B cell (primary cell): ENCODE results near the gene CDC34. TPM values are rescaled to one million over a fixed set of nuclear protein-coding genes. Genes with fewer than 3 reads are reported as not detected.

Source experiments
- ATAC-seq: fragments of 200-7000 bp; cut with Tn5 transposase; one replicate; pipeline ENCODE4 v1.10.0; 2021; ENCODE audit warnings: low read depth, mild to moderate bottlenecking, moderate number of reproducible peaks, moderate library complexity
- CTCF ChIA-PET: fragments of 350-600 bp; sonication (Branson Sonifier 250); formaldehyde crosslinking; loops from one replicate; lab custom pipeline; 2021; ENCODE audit warnings: antibody characterized with exemption, inconsistent platforms; lab: Charles Lee
- POLR2A ChIA-PET: fragments of 350-600 bp; sonication (Branson Sonifier 250); formaldehyde crosslinking; loops from one replicate; lab custom pipeline; 2021; ENCODE audit warnings: antibody characterized with exemption; lab: Charles Lee
- DNase-seq: peaks from one replicate; pipeline ENCODE4 v3.0.0; 2013
- H2AFZ ChIP-seq: 2 replicates; pipeline ENCODE4 v1.6.1; 2012; ENCODE audit warnings: mild to moderate bottlenecking, low read depth, low read length; ENCODE audit not compliant: insufficient read depth, poor library complexity, severe bottlenecking
- H3K27ac ChIP-seq, 2 donors: 1 replicate in 1 of 2; 2 replicates in 1 of 2; pipeline ENCODE4 v1.5.1; 2012 to 2013; ENCODE audit warnings: low read length in 2 of 2, mild to moderate bottlenecking in 2 of 2, moderate library complexity in 1 of 2
- H3K27me3 ChIP-seq, 4 experiments: fragments of 200-600 bp in 1 of 4; sonication (generic) in 1 of 4; replicated peaks in 1 of 4; 1 replicate in 2 of 4; 2 replicates in 2 of 4; pipeline versions ENCODE4 v1.6.1 to v1.7.0; 2013 to 2016; ENCODE audit warnings: low read length in 3 of 4, mild to moderate bottlenecking in 2 of 4, mixed read lengths in 1 of 4, moderate library complexity in 1 of 4; ENCODE audit not compliant: insufficient read depth in 4 of 4, control insufficient read depth in 3 of 4; ENCODE audit errors: control extremely low read depth in 1 of 4
- H3K36me3 ChIP-seq, 2 experiments: replicated peaks in 1 of 2; 1 replicate in 1 of 2; 2 replicates in 1 of 2; pipeline versions ENCODE4 v1.6.1 to v1.7.1; 2013; ENCODE audit warnings: low read length in 1 of 2; ENCODE audit not compliant: insufficient read depth in 2 of 2, control insufficient read depth in 1 of 2; ENCODE audit errors: control extremely low read depth in 1 of 2, extremely low read depth in 1 of 2
- H3K4me1 ChIP-seq, 2 donors: fragments of 200-600 bp in 1 of 2; sonication (generic) in 1 of 2; 1 replicate in 1 of 2; 2 replicates in 1 of 2; pipeline versions ENCODE4 v1.5.1 to v1.6.1; 2013 to 2017; ENCODE audit warnings: low read length in 2 of 2; ENCODE audit not compliant: control insufficient read depth in 2 of 2, insufficient read depth in 2 of 2
- H3K4me2 ChIP-seq: replicated peaks from 2 replicates; pipeline ENCODE3; 2012; ENCODE audit warnings: mild to moderate bottlenecking, low read depth, low read length; ENCODE audit not compliant: poor library complexity, severe bottlenecking
- H3K4me3 ChIP-seq, 5 experiments: fragments of 200-600 bp in 1 of 5; sonication (generic) in 1 of 5; 1 replicate in 3 of 5; 2 replicates in 2 of 5; pipeline versions ENCODE4 v1.5.1 to v1.7.0; 2011 to 2016; ENCODE audit warnings: low read length in 4 of 5, mild to moderate bottlenecking in 4 of 5, low read depth in 2 of 5, control low read depth in 1 of 5, moderate library complexity in 1 of 5; ENCODE audit not compliant: insufficient read depth in 1 of 5; ENCODE audit errors: control extremely low read depth in 1 of 5, extremely low read depth in 1 of 5
- H3K79me2 ChIP-seq: fragments of 200-600 bp; sonication (generic); one replicate; pipeline ENCODE4 v1.6.0; 2016; ENCODE audit warnings: low read length; ENCODE audit not compliant: control insufficient read depth, insufficient read depth
- H3K9ac ChIP-seq: fragments of 200-600 bp; sonication (generic); 2 replicates; pipeline ENCODE4 v1.6.1; 2017; ENCODE audit warnings: mild to moderate bottlenecking, low read length, moderate library complexity
- H3K9me3 ChIP-seq, 3 donors: one replicate each; pipeline versions ENCODE4 v1.6.1 to v1.7.1; 2013; ENCODE audit warnings: low read length in 2 of 3; ENCODE audit not compliant: control insufficient read depth in 2 of 3, insufficient read depth in 1 of 3; ENCODE audit errors: control extremely low read depth in 1 of 3
- H4K20me1 ChIP-seq: 2 replicates; pipeline ENCODE4 v1.6.0; 2012; ENCODE audit warnings: mild to moderate bottlenecking, low read length; ENCODE audit not compliant: insufficient read depth, control insufficient read depth, poor library complexity, severe bottlenecking
- H3K27ac Mint-ChIP-seq: one replicate; pipeline ENCODE4 v1.8.0; 2021; ENCODE audit warnings: mixed read lengths
- H3K27me3 Mint-ChIP-seq: one replicate; pipeline ENCODE4 v1.8.0; 2021; ENCODE audit warnings: mixed read lengths
- H3K4me1 Mint-ChIP-seq: one replicate; pipeline ENCODE4 v1.8.0; 2021; ENCODE audit warnings: mixed read lengths
- H3K4me3 Mint-ChIP-seq: one replicate; pipeline ENCODE4 v1.8.0; 2021; ENCODE audit warnings: mixed read lengths
- H3K9me3 Mint-ChIP-seq: one replicate; pipeline ENCODE4 v1.8.0; 2022; ENCODE audit warnings: mixed read lengths; ENCODE audit not compliant: insufficient read depth
- EZH2 ChIP-seq: IDR thresholded peaks from 2 replicates; pipeline ENCODE4 v1.6.1; 2012; ENCODE audit warnings: borderline replicate concordance, low read depth, mild to moderate bottlenecking, moderate library complexity, low read length; ENCODE audit not compliant: insufficient read depth, poor library complexity, severe bottlenecking
- WGBS: methylation state at CpG from one replicate; pipeline ENCODE4 v1.1.5; 2013; ENCODE audit warnings: missing lambda C conversion rate; ENCODE audit not compliant: insufficient coverage; 5-methylcytosine and 5-hydroxymethylcytosine counted together
- intact Hi-C: fragments of 100-400 bp; cut with micrococcal nuclease; formaldehyde crosslinking; loops from one replicate; pipeline ENCODE4 v1.10.0; 2022
- polyA plus RNA-seq: library from polyadenylated mRNA; depleted of rRNA; stranded (reverse); fragments of >200 nt; gene quantifications from 2 replicates; pipeline ENCODE4 v1.2.3, GENCODE V29; 2012
- total RNA-seq, 2 donors: library from RNA; stranded (reverse); fragments of 120-200 nt in 1 of 2; gene quantifications; 1 replicate in 1 of 2; 2 replicates in 1 of 2; pipeline versions ENCODE4 v1.2.3 to v1.2.4, GENCODE V29; 2013 to 2022
- TF ChIP-seq, protein P1 (sequence below): fragments of 200-600 bp; IDR thresholded peaks from one replicate; pipeline ENCODE4 v1.8.0; 2022; ENCODE audit warnings: antibody characterized with exemption, mild to moderate bottlenecking

CDC34 gene
- total and polyA plus RNA-seq, 2 donors (not counting 1 experiment from before 2014, with no cell fraction given), result 26.9 to 28.4 TPM

DNA sequence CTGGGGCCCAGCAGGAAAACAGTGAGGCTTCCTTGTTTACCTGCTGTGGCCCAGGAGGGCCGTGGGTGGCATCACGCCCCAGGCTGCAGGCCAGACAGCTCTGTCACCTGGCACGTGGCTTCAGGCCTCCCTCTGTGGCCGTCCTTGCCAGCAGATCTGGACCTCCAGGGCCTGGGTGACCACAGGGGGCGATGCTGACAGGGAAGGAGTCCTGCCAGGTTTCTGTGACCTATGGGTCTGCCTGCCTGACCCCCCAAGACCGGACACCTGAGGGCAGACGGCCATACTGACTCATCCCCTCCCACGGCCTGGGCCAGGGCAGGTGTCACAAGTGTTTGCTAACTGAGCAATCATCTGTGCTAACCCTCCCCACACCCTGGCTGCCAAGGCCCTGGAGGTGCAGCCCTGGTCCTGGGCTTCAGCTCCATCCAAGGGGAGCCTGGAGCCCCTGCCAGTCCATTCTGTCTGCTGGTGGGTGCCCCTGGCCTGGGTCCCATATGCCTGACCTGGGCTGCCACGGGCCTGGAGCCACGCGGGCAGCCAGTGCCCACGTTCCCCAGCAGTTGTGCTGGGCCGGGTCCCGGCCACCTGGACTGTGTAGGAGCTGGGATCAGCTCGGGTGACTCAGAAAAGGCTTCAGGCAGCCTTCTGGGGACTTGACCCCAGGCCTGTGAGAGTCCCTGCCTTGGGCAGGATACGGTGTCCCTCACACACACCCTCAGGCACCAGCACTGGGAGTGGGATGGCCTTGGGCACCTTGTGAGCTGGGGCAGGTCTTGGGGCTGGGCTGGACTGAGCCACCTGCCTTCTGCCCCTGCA is 3.7 kb downstream of the CDC34 start:
- H3K27ac Mint-ChIP-seq, result no peak overlapping the region
- Histone ChIP-seq H3K27ac (no peak overlapping the region), H2AFZ (no peak overlapping the region), H3K27me3 (no peaks in the 10 kb centered on the region), H3K9me3 (peaks cover 0 to 3% (median 0%) of the 10 kb centered on the region in 3 donors), H3K79me2 (peaks cover 47% of the 10 kb centered on the region), H3K4me1 (peaks cover 12 to 25% of the 10 kb centered on the region in 2 donors), H3K36me3 (peaks cover 0 to 23% of the 10 kb centered on the region in 2 experiments), H3K4me2 (no peak overlapping the region), H3K9ac (no peak overlapping the region), H3K4me3 (no peak overlapping the region), H4K20me1 (peaks cover 60% of the 10 kb centered on the region)
- TF ChIP-seq EZH2, result no peak
- TF ChIP-seq, protein P1, sequence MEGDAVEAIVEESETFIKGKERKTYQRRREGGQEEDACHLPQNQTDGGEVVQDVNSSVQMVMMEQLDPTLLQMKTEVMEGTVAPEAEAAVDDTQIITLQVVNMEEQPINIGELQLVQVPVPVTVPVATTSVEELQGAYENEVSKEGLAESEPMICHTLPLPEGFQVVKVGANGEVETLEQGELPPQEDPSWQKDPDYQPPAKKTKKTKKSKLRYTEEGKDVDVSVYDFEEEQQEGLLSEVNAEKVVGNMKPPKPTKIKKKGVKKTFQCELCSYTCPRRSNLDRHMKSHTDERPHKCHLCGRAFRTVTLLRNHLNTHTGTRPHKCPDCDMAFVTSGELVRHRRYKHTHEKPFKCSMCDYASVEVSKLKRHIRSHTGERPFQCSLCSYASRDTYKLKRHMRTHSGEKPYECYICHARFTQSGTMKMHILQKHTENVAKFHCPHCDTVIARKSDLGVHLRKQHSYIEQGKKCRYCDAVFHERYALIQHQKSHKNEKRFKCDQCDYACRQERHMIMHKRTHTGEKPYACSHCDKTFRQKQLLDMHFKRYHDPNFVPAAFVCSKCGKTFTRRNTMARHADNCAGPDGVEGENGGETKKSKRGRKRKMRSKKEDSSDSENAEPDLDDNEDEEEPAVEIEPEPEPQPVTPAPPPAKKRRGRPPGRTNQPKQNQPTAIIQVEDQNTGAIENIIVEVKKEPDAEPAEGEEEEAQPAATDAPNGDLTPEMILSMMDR, result no peak
- ChIA-PET CTCF (interaction anchor here (0.9 kb wide), 1 partner anchor 19 kb away, joined by 3 read pairs; no protein-coding TSS in a partner anchor), POLR2A (no interaction called here)
- H3K27me3 Mint-ChIP-seq, result no peaks in the 10 kb centered on the region
- no peak for ATAC-seq
- 91% methylated on average over 15 of the region's 16 CpGs for WGBS
- no peaks in the 10 kb centered on the region for H3K9me3 Mint-ChIP-seq
- H3K4me1 Mint-ChIP-seq, result peaks cover 12% of the 10 kb centered on the region
- no peak overlapping the region for H3K4me3 Mint-ChIP-seq
- DNase-seq, result peak; percentile 16
- intact Hi-C loops, result no loop called here
